HL-60/S4 treated with phorbol 12-myristate 13-acetate at 8.2 ng/mL for 4 days and 3 days (cell line): Measurements from ENCODE around the gene MTHFS.
"Not testable (repeated sequence)": the region's sequence is repeated elsewhere in the genome, so short reads cannot be mapped to it uniquely, and the experiment has no call there.

ENCODE experiments used
- in situ Hi-C: fragments of 300-500 bp; cut with MboI; formaldehyde crosslinking; loops from 2 replicates; pipeline ENCODE4 v1.15.0; 2022; ENCODE audit warnings: low sequenced_read_pairs

The MTHFS gene

DNA sequence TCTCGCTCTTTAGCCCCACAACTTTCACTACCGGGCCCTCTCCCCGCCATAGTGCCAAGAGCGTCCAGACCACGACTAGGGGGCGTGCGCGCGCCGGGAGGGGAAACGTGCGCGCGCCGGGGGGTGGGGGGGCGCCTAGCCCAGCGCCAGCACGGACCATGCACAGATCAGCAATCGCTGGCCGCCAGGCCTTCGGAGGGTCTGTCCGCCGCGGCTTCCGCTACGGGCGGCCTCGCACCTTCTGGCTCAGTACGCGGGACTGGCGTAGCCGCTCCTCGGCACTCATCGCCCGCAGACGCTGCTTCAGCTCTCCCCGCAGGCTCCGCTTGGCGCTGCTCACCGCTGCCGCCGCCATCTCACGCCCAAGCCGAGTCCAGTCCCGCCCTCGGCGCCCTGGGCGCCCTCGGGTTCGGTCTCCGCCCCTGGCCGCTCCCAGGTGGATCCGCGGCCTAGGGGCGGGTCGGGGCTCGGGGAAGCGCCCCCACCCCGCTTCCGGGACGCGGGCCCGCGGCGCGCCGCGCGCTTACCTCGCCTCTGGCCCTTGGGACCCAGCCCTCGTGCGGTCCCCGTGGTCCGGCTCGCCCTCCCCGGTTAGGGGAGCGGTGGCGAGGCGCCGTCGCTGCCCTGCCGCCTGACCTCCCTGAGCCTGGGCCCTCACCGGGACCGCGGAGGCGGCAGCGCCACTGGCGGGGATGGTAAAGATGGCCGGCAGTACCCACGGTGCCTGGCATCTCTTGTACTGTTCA, at the start of gene MTHFS:
Gene MTHFS (minus strand): TSS at position 381 of the 746 bp plus-strand sequence. CDS start 26 bp downstream, at position 355.
- in situ Hi-C loops: no loop called here

DNA sequence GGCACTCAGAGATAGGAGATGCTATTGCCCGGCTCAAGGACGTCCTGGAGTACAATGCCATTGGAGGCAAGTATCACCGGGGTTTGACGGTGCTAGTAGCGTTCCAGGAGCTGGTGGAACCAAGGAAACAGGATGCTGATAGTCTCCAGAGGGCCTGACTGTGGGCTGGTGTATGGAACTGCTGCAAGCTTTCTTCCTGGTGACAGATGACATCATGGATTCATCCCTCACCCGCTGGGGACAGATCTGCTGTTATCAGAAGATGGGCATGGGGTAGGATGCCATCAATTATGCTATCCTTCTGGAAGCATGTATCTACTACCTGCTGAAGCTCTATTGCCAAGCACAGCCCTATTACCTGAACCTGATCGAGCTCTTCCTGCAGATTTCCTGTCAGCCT, 47.8 kb upstream of the MTHFS start:
- in situ Hi-C loops: no loop called here

DNA sequence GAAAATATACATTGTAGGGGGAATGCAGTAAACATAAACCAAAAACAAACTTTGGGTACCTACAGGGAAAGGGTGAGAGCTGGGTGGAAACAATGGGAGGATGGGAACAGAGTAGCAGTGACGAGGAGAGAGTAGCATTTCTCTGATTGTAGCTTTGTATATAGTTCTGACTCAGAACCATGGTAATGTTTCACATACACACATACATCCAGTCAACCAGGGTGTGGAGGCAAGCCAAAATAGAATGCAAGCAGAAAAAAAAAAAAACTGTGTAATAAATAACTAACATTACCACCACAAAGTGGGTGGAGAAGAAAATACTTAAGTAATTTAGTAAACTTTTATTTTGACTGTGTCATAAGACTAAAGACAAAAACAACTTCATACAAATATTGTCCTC, 47.0 kb upstream of the MTHFS start:
- in situ Hi-C loops: no loop called here

DNA sequence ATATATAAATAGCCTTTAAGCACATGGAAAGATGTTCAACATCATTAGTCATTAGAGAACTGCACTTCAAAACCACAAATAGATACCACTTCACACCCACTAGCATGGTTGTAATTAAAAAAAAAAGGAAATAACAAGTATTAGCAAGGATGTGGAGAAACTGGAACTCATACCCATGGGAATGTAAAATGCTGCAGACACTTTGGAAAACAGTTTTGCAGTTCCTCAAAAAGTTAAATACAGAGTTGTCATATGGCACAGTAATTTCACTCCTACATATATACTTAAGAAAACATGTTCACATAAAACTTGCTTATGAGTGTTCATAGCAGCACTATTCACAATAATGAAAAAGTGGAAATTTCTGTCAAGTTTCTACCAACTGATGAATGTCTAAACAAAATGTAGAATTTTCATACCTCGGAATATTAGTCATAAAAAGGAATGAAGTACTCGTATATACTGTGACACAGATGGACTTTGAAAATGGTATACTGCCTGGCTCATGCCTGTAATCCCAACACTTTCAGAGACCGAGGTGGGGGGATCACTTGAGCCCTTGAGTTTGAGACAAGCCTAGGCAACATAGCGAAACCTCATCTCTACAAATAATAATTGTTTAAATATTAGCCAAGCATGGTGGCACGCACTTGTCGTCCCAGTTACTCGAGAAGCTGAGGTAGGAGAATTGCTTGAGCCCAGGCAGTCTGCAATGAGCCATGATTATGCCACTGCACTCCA, 46.1 kb upstream of the MTHFS start:
- in situ Hi-C loops: no loop called here

DNA sequence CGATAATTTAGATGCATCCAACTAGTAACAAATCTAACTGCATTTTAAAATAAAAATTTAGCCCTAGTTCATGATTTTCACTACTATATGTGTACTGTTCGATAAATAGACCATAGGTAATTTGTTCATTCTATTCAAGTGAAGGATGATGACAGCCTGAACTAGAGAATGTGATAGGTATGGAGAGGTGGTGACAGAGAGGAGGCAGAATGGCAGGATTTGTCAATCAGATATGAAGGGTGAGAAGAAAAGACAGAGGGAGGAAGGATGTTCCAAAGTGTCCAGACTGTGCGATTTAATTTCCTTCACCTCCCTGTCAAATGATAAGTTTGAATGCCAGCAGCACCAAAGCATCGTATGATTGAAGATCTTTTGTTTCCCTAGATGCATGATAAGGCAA, 42.6 kb upstream of the MTHFS start:
- in situ Hi-C loops: no loop called here

DNA sequence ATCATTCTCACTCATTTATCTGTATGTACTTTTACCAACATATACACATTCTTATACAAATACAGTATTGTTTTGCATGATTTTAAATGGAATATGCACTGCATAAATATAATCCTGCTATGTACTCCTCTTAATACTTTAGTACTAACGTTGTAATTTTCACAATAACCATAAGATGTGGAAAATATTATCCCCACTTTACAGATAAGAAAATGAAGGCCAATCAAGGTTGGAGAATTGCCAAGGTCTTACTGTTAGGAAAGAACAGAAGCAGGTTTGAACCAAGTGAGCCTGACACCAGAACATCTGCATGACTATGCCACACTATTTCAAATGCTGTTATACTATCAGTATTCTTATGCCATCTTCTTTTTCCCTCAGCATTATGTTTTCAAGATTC, 41.3 kb upstream of the MTHFS start:
- in situ Hi-C loops: no loop called here

DNA sequence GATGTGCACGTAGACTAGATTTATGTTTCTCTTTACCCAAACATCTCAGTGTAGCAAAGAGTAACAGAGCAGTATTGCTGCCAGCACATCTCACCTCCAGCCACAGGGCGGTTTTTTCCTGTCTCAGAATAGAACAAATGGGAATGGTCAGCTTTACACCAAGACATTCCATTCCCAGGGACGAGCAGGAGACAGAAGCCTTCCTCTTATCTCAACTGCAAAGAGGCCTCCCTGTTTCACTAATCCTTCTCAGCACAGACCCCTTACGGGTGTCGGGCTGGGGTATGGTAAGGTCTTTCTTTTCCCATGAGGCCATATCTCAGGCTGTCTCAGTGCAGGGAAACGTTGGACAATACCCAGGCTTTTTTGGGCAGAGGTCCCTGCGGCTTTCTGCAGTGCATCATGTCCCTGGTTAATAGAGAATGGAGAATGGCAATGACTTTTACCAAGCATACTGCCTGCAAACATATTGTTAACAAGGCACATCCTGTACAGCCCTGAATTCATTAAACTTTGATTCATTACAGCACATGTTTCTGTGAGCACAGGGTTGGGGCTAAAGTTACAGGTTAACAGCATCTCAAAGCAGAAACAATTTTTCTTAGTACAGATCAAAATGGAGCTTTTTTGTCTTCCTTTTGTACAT, 38.9 kb upstream of the MTHFS start:
- in situ Hi-C loops: not testable (repeated sequence)

DNA sequence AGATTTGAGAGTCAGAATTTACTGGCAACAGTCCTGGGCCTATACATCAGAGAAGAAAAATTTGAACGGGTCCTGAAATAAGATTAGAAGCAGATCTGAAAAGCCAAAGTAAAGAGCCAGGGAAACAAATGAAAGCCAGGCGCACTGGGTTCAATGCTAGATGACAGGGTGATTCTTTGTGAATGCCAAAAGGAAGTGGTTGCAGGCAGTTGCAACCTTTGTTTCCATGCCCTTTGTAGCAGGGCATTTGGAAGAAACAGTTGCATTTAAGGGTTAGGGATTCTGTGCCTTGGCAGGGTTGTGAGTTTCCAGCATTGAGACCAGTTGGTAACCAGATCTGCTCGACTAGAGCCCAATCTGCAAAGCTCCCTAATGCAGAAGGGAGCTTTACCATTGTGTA, 36.4 kb upstream of the MTHFS start:
- in situ Hi-C loops: no loop called here

DNA sequence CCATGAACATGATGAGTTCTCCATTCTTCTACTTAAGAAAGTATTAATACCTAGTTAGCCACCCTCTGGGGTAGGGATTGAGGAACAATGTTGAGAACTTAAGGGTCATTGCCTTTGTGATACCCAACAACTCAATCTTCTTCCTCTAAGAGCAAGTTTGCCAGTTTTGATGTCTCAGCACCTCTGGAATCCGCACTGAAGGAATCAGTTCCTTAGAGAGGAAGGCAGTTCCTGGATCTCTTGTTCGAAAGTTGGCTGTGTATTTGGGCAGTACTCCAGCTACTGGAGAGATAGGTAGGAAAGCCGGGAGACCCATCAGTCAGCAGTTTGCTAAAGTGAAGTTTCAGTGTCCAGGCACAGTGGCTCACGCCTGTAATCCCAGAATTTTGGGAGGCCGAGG, 35.6 kb upstream of the MTHFS start:
- in situ Hi-C loops: no loop called here

DNA sequence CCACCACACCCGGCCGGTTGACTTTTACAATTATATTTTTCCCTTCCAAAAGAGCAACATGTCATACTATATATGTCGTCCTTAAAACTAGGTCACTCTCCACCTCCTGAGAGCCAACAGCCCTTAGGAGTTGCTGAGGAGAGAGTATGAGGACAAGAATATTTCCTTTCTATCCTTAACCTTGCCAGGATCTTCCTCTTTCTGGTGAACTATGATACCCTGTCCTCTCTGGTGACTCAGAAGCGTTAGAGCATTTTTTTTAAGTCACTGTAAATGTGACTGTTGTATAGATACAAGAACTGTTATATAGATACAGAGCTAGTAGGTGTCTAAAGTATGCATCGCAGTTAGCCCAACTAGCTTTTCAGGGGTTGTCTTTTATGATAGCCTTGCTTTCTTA, 33.7 kb upstream of the MTHFS start:
- in situ Hi-C loops: no loop called here

DNA sequence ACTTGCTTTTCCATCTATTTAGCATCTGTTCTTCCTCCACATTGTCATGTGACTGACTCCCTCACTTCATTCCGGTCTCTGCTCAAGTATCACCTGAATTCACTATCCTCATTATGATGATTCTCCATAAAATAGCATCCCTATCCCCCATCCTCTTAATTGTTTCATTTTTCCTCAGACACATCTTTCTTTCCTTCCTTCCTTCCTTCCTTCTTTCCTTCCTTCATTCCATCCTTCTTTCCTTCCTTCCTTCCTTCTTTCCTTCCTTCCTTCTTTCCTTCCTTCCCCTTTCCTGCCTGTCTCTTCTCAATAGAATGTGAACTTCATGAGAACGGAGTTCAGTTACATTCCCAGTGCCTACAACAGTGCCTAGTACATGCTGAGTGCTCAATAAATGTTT, 32.6 kb upstream of the MTHFS start:
- in situ Hi-C loops: no loop called here

DNA sequence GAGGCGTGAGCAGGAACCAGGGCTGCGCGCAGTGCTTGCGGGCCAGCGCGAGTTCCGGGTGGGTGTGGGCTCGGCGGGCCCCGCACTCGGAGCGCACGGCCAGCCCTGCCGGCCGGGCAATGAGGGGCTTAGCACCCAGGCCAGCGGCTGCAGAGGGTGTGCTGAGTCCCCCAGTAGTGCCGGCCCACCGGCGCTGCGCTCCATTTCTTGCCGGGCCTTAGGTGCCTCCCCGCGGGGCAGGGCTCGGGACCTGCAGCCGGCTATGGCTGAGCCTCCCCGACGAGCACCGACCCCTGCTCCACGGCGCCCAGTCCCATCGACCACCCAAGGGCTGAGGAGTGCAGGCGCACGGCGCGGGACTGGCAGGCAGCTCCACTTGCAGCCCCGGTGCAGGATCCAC, 29.3 kb upstream of the MTHFS start:
- in situ Hi-C loops: not testable (repeated sequence)

DNA sequence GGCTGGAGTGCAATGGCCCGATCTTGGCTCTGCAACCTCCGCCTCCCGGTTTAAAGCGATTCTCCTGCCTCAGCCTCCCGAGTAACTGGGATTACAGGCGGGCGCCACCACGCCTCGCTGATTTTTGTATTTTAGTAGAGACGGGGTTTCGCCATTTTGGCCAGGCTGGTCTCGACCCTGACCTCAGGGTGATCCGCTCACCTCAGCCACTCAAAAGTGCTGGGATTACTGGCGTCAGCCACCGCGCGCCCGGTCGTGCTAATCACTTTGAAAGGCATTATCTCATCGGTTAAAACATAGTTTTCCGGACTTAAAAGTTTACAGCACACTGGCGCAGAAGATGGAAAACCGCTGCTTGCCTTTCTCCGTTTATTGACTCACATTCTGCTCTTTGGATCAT, 27.6 kb upstream of the MTHFS start:
- in situ Hi-C loops: no loop called here

DNA sequence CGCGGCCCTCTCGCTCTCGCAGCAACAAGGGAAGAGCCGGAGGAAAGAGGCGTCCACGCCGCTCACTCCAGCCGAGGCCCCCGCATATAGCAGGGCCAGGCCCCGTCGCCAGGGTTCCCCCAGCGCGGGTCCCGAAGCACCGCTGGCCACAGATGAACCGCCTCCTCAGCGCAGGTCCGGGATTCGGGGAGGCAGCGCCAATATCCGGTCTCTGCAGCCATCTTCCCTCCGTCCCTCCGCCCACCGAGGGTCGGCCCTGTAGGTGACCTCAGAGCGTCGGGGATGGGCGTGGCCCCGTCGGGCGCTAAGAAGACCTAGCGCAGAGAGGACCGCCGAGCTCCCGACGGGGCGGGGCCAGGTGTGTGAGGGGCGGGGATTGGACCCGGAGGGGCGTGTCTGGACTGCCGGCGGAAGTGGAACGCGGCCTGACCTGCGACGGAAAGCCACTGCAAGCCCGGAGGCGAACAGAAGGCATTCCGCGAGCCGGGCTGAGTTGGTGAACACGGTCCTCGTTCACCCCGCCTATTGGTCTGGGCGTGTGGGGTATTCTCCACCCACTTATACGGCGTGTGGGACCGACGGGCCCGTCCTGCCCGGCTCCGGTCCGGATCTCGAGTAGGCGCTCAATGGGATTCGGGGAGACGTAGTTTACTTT, 26.8 kb upstream of the MTHFS start:
- in situ Hi-C loops: no loop called here

DNA sequence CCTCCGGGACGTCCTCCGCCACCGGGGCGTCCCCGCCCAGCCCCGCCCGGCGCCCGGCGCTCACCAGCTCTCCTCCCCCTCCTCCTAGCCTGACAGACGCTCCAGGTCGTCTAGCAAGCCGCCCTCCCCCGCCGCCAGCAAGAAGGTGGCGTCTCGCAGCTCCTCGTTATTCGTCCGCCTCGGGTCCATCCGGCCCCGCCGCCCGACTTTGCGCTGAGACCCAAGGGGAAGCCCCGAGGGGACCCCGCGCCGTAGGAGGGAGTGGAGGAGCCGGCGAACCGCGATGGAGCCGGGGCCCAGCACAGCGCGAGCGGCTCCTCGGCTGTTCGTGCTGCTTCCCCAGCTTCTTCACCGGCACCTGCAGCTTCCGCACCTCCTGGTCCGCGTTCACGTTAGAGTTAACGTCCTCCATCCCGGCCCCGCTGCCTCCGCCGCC, 26.3 kb upstream of the MTHFS start:
- in situ Hi-C loops: no loop called here

DNA sequence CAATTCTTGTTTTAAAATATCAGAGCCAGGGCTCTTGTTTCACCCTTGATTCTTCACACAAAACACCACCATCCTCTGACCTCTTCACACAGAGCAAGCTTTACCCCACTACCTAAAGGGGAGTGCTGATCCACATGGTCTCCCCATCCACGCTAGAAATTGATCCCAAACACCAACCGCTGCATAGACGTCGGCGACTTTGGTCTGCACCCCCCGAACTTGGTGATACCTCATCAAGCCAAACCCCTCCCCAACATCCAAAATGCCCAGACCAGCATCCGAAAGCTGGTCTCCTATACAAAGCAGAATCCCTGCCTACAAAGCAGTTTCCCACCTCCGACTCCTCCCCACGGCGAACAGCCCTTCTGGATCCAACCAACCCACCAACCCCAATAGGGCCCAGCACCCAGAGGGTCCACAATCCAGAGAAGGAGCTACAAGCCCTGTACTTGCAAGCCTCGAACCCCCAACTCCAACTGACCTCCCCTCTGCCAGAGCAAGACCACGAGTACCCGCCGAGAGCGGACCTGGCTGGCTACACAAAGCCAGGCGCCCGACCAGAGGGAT, 25.8 kb upstream of the MTHFS start:
- in situ Hi-C loops: no loop called here

DNA sequence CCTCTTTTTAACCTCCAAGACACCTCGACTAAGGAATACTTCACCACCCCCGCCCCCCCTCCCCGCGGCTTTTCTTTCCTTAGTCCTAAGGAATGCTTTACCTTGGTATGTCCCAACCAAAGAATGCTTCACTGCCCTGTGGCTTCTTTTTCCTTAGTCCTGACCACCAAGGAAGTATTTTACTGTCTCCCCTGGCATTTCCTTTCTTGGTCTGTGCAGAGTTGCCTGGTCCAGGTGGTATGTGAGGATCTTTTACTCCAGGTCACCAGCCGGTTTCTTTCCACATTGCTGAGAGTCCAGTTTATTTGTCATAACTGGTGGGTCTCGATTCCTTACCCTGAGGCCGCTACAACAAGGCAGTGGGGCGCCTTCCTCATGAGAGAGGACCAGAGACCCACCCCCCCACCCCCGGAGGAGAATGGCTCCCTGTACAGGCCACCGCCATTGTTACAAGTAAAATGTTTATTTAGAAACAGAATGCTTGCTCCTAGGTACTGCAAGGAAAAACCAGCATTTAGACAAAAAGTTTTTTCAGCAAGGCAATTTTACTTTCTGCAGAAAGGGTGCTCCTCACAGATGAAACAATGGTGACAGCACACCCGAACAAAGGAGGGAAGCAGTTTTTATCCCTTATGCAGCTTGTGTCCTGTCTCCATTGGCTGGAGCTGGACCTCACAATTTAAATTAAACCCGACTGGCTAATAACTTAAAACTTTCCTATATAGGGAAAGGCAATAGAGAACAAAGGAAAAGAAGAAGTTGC, 23.1 kb upstream of the MTHFS start:
- in situ Hi-C loops: no loop called here

DNA sequence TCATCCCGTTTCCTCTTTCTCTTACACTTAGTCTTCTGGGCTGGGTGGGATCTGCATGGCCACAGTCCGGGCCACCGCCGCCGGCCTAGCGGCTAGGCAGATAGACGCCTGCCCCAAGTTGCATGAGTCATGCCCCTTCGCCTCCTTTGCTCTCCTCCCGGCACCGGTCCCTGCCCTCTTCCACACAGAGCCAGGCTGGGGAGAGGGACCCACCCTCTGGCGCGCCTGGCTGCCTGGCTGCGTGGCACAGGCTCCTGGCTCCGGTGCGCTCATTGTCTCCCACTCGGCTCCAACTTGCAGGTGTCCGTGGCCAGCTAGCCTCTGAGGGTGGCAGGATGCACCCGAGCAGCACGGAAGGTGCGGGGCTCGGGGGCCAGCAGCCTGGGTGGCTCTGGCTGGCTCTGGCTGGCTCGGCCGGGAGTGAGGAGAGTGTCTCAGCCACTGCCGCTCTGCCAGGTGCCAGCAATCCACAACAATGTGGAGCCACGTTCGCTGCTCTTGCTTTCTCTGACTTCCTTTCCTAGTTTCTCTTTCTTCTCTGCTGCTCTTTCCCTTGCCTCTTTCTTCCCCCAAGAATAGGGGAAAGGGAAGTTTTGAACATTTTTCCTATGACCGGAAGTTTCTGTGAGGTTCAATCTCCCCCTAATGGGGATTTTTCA, 22.4 kb upstream of the MTHFS start:
- in situ Hi-C loops: no loop called here

DNA sequence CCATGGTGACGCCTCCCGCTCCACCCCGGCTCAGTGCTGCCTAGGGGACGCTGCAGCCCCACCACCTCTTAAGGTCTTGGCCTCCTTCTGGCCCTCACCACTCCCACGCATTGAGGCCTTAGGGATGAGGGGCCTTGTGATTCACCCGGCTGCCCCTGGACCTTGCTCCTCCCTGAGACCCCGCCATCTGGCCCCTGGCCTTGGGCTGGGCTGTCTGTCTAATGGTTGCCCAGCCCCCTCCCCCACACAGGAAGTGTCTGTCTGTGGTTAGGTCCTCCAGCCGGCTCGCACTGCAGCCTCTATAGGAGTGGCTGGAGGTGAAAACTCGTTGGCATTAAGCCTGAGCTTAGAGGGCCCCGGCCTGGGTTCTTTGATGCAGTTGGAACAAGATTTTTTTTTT, 21.5 kb upstream of the MTHFS start:
- in situ Hi-C loops: no loop called here
